RPMI8226 (cell line): ENCODE results near the gene SET.
"Not testable (repeated sequence)": the region's sequence is repeated elsewhere in the genome, so short reads cannot be mapped to it uniquely, and the experiment has no call there.

Experiments
- DNase-seq: peaks from one replicate; pipeline ENCODE4 v3.0.0-alpha.2; 2015

SET gene

DNA sequence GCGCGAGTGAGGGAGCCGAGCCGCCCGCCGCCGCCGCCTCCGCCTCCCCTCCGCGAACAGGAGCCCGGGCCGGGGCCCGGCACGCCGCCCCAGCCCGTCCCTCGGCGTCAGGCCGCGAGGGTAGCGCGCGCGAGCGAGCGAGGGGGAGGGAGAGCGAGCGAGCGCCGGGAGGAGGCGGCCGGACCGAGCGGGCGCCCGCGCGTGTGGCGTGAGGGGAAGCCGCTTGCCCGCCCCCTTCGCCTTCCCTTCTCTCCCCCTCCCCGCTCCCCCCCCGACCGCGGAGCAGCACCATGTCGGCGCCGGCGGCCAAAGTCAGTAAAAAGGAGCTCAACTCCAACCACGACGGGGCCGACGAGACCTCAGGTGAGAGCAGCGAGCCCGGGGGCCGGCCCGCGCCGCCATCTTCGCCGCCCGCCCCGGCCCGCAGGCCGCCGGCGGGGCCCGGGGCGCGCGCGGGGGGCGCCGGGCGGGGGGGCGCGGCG lies 312 bp downstream of the SET start:
- no peak for DNase-seq

DNA sequence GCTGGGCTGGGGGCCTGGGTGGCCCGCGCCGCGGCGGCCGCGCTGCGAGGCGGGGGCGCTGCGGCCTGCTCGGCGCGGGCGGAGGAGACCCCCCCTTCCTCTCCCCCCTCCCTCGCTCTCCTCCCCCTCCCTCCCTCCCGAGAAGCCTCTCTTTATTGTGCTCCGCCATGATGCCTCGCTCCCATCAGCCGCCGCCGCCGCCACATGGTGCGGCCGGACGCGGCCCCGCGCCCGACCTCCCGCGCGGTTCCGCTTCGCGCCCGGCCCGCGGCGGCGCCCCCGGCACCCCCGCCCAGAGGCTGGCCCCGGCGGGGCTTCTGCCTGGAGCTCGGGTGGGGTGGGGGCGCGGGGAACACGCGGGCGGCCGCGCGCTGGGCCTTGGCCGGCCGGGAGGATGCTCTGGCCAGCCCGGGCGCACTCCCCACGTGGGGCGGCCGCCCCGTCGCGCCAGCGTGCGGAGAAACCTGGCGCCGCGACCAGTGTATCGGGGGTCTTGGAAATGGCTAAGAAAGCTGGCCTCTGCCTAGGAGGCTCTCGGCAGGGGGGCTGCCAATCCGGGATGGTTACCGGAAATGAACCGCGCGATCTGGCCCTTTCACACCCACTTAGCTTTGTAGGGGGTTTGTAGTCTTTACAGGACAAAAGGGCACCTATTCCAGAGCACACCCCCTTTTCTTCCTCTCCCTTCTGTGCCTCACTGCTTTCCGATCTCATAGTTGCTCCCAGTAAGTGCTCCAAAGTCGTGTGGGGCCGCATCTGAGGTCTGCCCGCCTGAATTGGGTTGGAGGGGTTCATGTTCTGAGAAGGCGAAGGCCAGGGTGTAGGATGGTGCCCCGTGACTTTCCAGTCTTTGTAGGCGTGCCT lies 1.0 kb downstream of the SET start:
- peak; percentile 71 for DNase-seq

DNA sequence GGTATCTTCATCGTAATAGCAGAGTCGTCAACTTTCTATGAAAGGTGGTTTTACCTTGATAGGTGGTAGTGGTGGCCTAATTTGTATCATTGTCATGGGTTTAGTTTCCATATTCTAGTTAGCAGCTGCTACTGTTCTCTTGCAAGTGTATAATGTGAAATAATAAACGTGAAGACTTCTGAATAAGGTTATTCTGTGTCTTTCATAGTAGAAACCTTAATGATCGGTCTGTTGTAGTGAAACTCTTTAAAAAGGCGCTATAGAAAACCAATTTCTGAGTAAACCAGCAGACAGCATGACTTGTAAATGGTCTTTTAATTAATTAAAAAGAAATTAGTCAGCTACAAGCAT lies 1.6 kb downstream of the SET start:
- DNase-seq: no peak

DNA sequence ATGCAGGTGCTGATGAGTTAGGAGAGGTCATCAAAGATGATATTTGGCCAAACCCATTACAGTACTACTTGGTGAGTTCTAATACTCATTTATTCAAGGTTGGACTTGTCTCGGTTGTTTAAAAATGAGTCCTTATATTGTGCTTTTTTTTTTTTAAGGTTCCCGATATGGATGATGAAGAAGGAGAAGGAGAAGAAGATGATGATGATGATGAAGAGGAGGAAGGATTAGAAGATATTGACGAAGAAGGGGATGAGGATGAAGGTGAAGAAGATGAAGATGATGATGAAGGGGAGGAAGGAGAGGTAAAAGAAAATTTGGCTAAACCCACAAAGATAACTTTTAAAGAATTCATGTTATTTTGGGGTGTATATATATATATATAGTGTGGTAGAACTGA lies 4.7 kb downstream of the SET start:
- not testable (repeated sequence) for DNase-seq

DNA sequence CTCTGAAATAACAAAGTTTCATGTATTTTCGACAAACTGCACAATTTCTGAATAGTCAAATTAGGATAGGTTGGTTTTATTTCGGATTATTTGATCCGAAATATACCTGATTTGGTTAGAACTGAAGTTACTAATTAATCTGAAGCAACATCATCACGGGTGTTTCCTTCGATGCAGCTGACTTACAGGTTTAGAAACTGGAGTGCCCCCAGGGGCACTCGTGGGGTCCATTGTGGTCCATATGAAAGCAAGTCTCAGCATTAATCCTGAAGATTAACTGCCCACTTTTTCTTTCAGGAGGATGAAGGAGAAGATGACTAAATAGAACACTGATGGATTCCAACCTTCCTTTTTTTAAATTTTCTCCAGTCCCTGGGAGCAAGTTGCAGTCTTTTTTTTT lies 5.3 kb downstream of the SET start:
- DNase-seq: no peak

DNA sequence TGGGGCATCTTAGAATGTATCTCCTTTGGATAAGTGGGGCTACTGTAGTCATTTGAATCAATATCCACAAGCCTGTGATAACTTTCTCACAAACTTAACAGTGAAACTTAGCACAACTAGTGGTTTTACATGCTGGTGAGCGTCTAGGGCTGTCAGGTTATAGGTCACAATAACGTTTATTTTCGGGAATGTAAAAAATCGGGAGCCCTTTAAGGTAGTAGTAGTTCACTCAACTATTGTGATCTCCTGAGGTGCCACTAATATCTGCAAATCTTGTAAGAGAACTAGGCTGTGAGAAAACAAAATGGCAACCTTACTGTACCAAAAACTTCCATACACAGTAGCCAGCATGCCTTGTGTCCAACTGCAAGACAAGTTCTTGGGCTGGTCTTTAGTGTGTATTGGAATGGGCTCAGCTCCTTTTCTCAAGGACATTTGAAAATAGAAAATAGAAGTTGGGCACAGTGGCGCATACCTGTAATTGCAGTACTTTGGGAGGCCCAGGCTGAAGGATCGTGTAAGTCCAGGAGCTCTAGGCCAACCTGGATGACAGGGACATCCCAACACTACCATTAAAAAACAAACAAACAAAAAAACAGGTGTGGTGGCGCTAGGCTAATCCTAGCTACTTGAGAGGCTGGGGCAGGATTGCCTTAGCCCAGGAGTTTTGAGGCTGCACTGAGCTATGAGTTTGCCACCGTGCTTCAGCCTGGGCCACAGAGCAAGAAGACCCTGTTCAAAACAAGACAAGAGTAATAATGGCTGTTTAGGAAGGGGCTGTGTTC lies 8.1 kb downstream of the SET start:
- no peak for DNase-seq

DNA sequence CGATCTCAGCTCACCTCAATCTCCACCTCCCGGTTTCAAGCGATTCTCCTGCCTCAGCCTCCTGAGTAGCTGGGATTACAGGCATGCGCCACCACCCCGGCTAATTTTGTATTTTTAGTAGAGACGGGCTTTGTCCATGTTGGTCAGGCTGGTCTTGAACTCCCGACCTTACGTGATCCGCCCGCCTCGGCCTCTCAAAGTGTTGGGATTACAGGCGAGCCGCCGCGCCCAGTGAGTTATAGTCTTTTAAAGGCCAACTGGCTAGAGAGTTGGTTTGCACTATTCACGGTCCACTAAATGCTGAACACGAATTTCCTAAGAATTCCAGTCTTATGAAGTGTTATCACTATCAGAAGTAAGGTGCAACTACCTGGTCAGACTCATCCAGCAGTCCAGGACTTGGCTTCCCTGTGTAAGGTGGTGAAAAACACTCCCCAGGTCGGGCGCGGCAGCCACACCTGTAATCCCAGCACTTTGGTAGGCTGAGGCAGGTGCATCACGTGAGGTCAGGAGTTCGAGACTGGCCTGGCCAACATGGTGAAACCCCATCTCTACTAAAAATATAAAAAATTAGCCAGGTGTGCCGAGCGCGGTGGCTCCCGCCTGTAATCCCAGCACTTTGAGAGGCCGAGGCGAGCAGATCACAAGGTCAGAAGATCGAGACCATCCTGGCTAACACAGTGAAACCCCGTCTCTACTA lies 10.2 kb downstream of the SET start:
- DNase-seq: not testable (repeated sequence)

GRCh38 chr9:128701227-128701854 lies 12.3 kb downstream of the SET start:
- DNase-seq: no peak

DNA sequence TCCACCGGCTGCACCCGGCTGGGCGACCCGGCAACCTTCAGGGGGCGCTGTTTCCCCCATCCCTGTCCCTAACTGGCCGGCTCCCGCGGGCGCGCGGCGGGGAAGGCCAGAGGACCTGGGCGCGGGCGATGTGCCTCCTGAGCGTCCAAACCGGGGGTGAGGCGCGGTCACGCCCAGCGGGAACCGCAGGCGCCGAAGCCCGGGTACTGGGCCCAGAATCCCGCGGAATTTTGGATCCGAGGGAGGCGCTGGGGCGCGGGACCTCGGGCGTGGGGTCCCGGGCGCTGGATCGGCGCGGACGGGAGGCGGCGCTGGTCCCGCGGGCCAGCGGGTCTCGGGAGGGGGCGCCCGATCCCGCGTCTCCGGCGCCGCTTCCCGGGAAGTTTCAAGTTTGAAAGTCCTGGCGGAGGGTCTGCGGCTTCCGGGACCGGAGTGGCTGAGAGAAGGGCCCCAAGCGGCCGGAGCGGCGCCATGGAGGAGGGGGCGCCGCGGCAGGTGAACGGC lies 13.5 kb downstream of the SET start, which contains the start of gene PKN3:
PKN3 (plus strand) TSS at position 59 of the 504 bp plus-strand sequence; CDS start at position 472, 413 bp downstream.
- peak; percentile 95 for DNase-seq

- peak; percentile 37 for DNase-seq
Observed at GRCh38 chr9:128702949-128703615, 14.1 kb downstream of the SET start.

DNA sequence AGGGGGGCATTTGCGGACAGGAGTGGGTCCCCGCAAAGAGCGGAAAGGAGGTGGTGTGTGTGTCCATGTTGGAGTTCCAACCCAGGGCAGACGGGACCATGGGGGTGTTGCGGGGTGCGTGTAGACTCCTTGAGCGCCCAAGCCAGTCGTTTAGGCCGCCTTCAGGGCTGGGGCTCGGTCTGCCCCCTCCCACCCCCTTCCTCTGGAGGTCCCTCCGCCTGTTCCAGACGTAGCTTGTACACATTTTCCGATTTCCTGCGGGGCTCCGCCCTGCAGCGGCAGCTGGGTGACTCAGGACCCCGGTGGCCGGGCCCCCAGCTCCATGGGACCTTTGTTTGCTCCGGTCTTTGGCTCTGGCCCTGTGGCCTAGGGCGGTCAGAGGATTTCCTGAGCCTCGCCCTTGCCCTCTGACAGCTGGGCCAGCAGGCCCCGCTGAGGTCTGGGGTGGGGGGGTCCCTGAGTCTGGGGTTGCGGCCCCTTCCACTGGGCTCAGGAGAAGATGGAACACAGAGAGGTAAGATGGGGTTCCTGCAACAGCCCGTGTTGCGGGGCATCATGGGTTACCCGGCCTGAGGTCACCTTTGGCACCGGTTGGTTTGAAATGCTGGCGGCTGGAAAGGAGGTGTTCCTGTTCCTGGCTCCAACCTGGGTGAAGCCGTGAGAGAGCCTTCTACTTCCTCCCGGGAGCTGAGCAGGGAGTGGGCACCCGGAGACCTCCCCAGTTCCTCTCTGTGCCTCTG lies 14.8 kb downstream of the SET start:
- DNase-seq: no peak

GRCh38 chr9:128704356-128704670 lies 15.3 kb downstream of the SET start:
- no peak for DNase-seq

DNA sequence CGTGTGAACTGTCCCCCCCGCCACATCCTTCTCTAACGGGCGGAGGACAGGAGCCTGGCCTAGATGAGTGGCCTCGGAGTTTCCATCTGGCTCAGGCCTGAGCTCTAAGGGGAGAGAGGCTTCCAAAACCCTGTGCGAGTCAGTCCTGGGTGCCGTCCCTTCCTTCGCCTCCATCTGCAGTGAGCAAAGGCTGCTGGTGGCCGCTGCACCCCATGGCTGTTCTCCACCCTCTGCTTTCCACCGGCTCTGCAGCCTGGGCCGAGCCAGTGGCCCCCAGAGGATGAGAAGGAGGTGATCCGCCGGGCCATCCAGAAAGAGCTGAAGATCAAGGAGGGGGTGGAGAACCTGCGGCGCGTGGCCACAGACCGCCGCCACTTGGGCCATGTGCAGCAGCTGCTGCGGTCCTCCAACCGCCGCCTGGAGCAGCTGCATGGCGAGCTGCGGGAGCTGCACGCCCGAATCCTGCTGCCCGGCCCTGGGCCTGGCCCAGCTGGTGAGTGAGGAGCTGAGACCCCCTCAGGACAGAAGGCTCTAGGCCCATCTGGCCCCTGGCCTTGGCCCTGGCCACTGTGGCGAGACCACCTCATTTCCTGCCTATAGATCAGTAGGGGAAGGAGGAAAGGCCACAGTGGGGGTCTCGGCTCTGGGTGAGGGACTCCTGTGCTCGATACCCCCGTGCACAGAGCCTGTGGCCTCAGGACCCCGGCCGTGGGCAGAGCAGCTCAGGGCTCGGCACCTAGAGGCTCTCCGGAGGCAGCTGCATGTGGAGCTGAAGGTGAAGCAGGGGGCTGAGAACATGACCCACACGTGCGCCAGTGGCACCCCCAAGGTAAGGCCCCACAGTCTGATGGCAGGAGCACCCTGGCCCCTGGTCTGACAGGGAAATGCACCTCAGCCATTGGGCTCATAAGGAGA lies 16.3 kb downstream of the SET start:
- DNase-seq: no peak

DNA sequence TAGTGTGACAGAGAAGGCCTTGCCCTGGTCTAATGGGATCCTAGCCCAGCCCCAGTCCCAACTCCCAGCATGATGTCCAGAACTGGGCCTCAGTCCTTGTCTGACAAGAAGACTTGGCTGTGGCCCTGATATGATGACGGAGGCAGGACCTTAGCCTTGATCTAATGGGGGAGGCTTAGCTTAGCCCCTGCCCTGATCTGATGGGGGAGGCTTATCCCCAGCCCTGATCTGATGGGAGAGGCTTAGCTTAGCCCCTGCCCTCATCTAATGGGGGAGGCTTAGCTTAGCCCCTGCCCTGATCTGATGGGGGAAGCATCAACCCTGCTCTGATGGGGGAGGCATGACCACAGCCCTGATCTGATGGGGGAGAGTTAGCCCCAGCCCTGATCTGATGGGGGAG lies 17.0 kb downstream of the SET start:
- DNase-seq: no peak

GRCh38 chr9:128706671-128707381 lies 17.8 kb downstream of the SET start:
- DNase-seq: no peak

DNA sequence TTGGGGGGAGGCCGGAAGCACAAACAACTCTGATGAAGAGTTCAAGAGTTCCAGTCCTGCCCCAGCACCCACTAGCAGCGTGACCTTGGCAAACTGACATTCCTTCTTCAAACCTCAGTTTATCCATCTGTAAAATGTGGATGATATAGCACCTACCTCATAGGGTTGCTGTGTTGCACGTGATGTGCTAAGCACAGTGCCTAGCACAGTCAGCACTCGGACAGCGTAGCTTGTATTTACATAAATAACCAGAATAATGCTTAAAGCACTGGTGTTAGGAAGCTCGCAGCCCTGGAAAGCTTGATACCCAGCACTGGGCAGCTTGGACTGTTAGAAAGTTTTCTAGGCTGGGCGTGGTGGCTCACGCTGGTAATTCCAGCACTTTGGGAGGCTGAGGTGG lies 18.4 kb downstream of the SET start:
- no peak for DNase-seq

DNA sequence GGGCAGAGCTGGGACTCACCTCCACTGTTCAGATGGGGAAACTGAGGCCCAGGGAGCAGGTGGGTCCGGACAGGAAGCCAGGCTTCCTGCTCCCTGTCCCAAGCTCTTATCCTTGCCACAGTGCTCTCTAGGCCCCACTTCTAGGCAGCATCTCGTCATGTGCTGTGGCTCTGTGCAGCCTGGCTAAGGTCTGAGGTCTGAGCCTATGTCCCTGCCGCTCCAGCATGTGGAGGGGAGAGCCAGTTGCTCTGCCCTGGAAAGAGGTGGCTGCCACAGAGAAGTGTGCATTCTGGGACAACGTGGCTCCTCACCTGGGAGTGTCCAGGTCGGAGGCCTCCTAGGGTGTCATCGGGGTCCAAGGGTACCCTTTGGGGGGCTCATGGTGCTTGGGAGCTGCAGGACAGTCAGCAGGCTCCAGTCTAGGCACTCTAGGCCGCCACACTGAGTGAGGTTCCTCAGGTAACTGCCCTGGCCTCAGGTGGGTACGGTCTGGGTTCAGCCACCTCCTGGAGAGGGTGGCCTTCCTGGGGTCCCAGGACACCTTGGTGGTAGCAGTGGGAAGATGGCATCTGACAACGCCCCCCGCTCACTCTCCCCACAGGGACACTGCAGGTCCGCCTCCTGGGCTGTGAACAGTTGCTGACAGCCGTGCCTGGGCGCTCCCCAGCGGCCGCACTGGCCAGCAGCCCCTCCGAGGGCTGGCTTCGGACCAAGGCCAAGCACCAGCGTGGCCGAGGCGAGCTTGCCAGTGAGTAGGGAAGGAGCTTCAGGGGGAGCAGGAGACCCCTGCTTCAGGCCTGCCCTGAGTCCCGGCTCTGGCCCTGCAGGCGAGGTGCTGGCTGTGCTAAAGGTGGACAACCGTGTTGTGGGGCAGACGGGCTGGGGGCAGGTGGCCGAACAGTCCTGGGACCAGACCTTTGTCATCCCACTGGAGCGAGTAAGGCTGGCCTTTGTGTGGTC lies 23.7 kb downstream of the SET start:
- no peak for DNase-seq

- DNase-seq: no peak
Observed at GRCh38 chr9:128713411-128713780, 24.4 kb downstream of the SET start.
